ENCODE results near the gene SCUBE3. TPM values are rescaled to one million over a fixed set of nuclear protein-coding genes. Genes with fewer than 3 reads are reported as not detected.

The SCUBE3 gene
- total RNA-seq, 1 donor from 2014 or later = 1.8 TPM

- no peak for DNase-seq (ENCODE audit: low read depth)
- Histone ChIP-seq H3K36me3 (ENCODE audit: control insufficient read depth, insufficient read depth, low read length) (peaks cover 2% of the 10 kb centered on the region), H3K4me3 (ENCODE audit: low read depth, low read length) (no peak overlapping the region), H3K27me3 (ENCODE audit: control insufficient read depth, insufficient read depth, low read length) (no peaks in the 10 kb centered on the region)
- no peak for TF ChIP-seq CTCF (IDR thresholded peaks at IDR 0.05; ENCODE audit: insufficient read depth, low read length, poor library complexity, severe bottlenecking)
Measured at GRCh38 chr6:35282472-35282871, 68.7 kb downstream of the SCUBE3 start.

- no peak overlapping the region for H3K4me3 ChIP-seq (ENCODE audit: low read depth, low read length)
- DNase-seq (ENCODE audit: low read depth) = no peak
- peaks cover 2% of the 10 kb centered on the region for H3K36me3 ChIP-seq (ENCODE audit: control insufficient read depth, insufficient read depth, low read length)
- no peaks in the 10 kb centered on the region for H3K27me3 ChIP-seq (ENCODE audit: control insufficient read depth, insufficient read depth, low read length)
- no peak for TF ChIP-seq CTCF (IDR thresholded peaks at IDR 0.05; ENCODE audit: insufficient read depth, low read length, poor library complexity, severe bottlenecking)
Measured at GRCh38 chr6:35283361-35283760, 69.6 kb downstream of the SCUBE3 start.

GRCh38 chr6:35287671-35288396, 74.1 kb downstream of the SCUBE3 start:
- H3K27me3 ChIP-seq (ENCODE audit: control insufficient read depth, insufficient read depth, low read length) = no peaks in the 10 kb centered on the region
- DNase-seq (ENCODE audit: low read depth) = no peak
- H3K4me3 ChIP-seq (ENCODE audit: low read depth, low read length) = no peak overlapping the region
- TF ChIP-seq CTCF (IDR thresholded peaks at IDR 0.05; ENCODE audit: insufficient read depth, low read length, poor library complexity, severe bottlenecking) = no peak
- peaks cover 1% of the 10 kb centered on the region for H3K36me3 ChIP-seq (ENCODE audit: control insufficient read depth, insufficient read depth, low read length)

GRCh38 chr6:35288834-35289233, 75.1 kb downstream of the SCUBE3 start:
- no peak overlapping the region for H3K4me3 ChIP-seq (ENCODE audit: low read depth, low read length)

GRCh38 chr6:35291491-35291890, 77.7 kb downstream of the SCUBE3 start:
- no peaks in the 10 kb centered on the region for H3K27me3 ChIP-seq (ENCODE audit: control insufficient read depth, insufficient read depth, low read length)
- DNase-seq (ENCODE audit: low read depth) = no peak
- TF ChIP-seq CTCF (IDR thresholded peaks at IDR 0.05; ENCODE audit: insufficient read depth, low read length, poor library complexity, severe bottlenecking) = no peak
- H3K4me3 ChIP-seq (ENCODE audit: low read depth, low read length) = no peak overlapping the region
- peaks cover 5% of the 10 kb centered on the region for H3K36me3 ChIP-seq (ENCODE audit: control insufficient read depth, insufficient read depth, low read length)

More at GRCh38 chr6:35288834-35289233, 75.1 kb downstream of the SCUBE3 start:
- no peak for TF ChIP-seq CTCF (IDR thresholded peaks at IDR 0.05; ENCODE audit: insufficient read depth, low read length, poor library complexity, severe bottlenecking)
- no peak for DNase-seq (ENCODE audit: low read depth)
- peaks cover 1% of the 10 kb centered on the region for H3K36me3 ChIP-seq (ENCODE audit: control insufficient read depth, insufficient read depth, low read length)
- no peaks in the 10 kb centered on the region for H3K27me3 ChIP-seq (ENCODE audit: control insufficient read depth, insufficient read depth, low read length)

GRCh38 chr6:35292494-35292893, 78.7 kb downstream of the SCUBE3 start:
- peaks cover 5% of the 10 kb centered on the region for H3K36me3 ChIP-seq (ENCODE audit: control insufficient read depth, insufficient read depth, low read length)
- no peak overlapping the region for H3K4me3 ChIP-seq (ENCODE audit: low read depth, low read length)
- no peaks in the 10 kb centered on the region for H3K27me3 ChIP-seq (ENCODE audit: control insufficient read depth, insufficient read depth, low read length)
- no peak for TF ChIP-seq CTCF (IDR thresholded peaks at IDR 0.05; ENCODE audit: insufficient read depth, low read length, poor library complexity, severe bottlenecking)
- DNase-seq (ENCODE audit: low read depth) = no peak
